HG03175 (cell line): ENCODE measurements around the gene RPA1.
"Not testable (repeated sequence)": the region's sequence is repeated elsewhere in the genome, so short reads cannot be mapped to it uniquely, and the experiment has no call there.

Source experiments
- ATAC-seq: cut with Tn5 transposase; IDR thresholded peaks from one replicate; pipeline ENCODE4 v1.9.1; 2021; ENCODE audit warnings: mild to moderate bottlenecking, moderate library complexity; ENCODE audit not compliant: unreplicated experiment

RPA1 gene

GRCh38 chr17:1829592-1830257 lies at the start of gene RPA1, which contains the start of gene SMYD4:
TSS of gene RPA1 (plus strand) at chr17:1830005. CDS start at chr17:1830094, 89 bp downstream.
TSS of gene SMYD4 (minus strand) at chr17:1829902. CDS start at chr17:1827994, 1,908 bp downstream.
- peak; percentile 89 for ATAC-seq

- no peak for ATAC-seq
Observed at GRCh38 chr17:1782171-1782567, 47.6 kb upstream of the RPA1 start.

DNA sequence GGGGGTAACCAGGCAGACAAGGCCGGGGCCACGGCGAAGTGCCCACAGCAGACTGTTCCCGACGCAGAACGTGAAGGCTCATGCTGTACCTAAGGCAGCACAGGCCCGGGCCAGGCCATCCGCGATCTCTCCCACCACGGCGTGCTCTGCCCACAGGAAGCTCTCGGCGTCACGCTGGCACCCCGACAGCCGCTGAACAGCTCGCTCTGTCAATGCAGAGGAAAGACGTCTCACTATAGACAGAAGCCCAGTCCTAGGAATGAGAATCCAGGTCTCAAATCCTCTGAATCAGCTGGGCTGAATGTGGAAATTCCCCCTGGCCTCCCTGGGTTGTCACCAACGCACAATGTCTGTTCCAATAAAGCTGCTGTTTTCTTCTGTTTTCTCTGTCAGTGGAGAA lies 46.5 kb upstream of the RPA1 start:
- ATAC-seq = no peak

DNA sequence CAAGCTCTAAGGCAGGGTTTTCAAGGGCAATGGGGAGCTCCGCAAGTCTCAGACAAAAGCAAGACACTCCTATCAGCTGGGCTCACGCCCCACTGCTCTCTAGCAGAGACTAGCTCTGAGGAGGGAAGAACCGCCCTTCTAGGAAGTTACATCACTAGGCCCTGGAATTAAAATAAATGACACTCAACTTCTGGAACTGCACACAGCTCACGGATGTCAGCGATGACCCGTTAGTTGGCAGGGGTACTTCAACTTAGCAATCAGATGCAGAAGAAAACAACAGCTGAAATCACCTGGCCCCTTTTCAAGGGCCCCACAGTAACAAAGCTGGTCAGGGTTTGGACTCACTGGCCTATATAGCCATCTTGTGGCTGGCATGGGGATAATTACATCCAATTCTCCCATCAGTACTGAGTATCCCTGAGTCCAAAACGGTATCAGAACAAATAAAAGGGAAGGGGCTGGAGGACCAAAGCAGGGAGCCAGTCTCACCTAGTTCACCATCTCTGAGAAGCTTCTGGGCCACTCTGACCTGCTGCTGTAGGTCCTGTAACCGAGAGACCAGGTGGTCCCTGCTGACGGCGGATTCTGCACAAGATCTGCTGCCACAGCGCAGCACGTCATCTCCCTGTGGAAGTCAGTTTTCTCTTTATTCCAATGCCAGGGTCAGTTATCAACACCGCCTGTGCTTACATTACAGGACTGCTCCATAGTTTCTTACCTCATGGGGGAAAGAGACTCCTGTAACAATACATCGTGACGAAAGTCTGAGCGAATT lies 45.8 kb upstream of the RPA1 start:
- ATAC-seq = no peak

DNA sequence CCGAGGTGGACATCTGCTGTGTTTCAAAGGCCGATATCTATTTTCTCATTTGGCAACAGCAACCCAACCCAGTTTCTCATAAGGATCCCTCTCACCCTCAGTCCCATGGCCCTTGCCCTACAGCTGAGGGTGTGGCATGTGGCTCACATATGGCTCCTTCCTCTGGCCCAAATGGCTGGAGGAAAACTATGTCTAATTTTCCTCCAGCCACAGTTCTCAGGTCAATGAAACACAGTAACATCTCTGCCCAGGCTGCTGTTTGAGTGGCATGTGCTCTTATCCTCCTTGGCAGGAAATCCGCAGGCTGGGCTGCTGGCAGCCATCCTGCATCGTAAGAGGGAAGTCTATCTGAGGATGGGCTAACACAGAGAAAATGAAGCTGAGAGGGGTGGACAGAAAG lies 43.9 kb upstream of the RPA1 start:
- ATAC-seq = no peak

- ATAC-seq = no peak
Observed at GRCh38 chr17:1786708-1787107, 43.1 kb upstream of the RPA1 start.

- ATAC-seq = no peak
Observed at GRCh38 chr17:1787301-1787902, 42.4 kb upstream of the RPA1 start.

DNA sequence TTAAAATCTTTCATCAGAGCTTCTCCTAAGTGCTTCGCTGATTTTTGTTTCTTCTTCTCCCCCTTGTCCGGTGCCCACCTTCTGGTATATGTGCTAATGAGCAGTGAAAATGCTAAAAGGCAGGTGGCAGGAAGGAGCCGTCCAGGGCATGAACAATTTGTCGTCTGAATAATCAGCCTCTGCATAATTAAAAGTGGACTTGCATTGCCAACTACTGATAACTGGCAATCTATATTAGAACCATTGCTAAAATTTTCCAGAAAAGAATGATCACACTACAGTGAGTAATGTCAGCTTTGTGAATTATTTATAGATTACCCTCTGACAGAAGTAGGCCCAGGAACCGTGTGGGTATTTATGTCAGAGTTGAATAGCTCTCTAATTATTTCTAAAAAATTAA lies 39.9 kb upstream of the RPA1 start:
- ATAC-seq = no peak

GRCh38 chr17:1792495-1793446 lies 37.0 kb upstream of the RPA1 start:
- ATAC-seq = no peak

DNA sequence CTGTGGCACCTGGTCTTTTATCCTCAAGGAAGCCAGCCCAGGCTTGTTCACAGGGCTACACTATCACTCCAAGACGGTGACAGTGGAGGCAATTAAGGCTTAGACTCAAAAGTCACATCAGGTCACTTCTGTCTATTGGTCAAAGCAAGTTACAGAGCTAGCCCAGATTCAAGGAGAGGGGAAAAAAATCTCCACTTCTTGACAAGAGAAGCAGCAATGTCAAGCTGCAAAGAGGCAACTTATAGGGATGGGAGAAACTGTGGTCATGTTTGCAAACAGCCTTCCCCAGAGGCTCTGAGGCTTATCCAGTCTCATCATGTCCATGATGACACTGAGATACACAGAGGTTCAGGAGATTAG lies 36.4 kb upstream of the RPA1 start:
- no peak for ATAC-seq

- ATAC-seq = no peak
Observed at GRCh38 chr17:1796800-1797199, 33.0 kb upstream of the RPA1 start.

- ATAC-seq = no peak
Observed at GRCh38 chr17:1797323-1797722, 32.5 kb upstream of the RPA1 start.

- ATAC-seq = not testable (repeated sequence)
Observed at GRCh38 chr17:1797846-1798245, 32.0 kb upstream of the RPA1 start.

GRCh38 chr17:1800240-1800639 lies 29.6 kb upstream of the RPA1 start:
- ATAC-seq = no peak

DNA sequence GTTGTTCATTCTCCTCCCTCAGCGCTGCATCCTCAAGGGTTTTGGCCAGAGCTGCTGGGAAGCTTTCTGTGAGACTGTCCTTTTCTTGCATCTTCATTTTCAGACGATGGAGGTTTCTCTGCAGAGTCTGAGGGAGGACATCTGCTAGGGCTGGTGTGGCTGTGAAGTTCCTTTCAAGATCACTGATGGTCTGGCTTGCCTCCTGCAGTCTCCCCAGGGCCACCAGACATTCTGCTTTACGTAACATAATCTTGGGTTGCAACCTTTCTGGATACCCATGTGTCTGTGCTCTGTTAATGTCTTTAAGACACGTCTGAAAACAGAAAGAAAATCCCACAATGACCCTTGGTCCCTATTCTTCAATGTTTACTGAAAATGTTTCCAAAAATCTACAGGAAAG lies 29.1 kb upstream of the RPA1 start:
- no peak for ATAC-seq

DNA sequence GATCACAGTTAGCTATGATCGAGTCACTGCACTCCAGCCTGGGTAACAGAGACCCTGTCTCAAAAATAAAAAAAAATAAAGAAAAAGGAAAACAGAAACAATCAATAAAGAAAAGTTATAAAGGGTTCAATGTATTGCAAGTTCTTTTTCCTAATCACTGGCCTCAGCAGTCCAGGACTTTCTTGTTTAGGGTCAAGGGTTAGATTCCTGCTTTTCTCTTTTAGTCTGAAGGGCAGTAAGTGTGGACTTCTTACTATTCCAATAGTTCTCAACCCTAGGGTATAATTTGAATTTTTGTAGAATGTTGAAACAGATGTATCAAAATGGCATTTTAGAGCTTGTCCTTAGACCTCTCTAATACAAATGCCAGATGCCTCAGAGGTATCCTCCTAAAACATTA lies 27.4 kb upstream of the RPA1 start:
- no peak for ATAC-seq

DNA sequence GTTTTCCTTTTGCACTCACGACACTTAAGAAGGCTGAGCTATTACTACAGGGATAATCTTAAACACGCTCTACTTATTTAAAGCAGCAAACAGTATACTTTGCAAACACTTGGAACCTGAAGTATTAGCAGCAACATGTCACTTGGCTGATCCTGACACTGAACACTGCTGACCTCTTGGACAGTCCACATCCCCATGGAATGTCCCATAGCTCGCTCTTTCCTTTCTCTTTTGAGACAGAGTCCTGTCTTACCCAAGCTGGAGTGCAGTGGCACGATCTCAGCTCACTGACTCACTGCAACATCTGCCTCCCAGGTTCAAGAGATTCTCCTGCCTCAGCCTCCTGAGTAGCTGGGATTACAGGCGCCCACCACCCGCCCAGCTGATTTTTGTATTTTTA lies 26.5 kb upstream of the RPA1 start:
- ATAC-seq = no peak

GRCh38 chr17:1807890-1808289 lies 21.9 kb upstream of the RPA1 start:
- ATAC-seq = no peak

DNA sequence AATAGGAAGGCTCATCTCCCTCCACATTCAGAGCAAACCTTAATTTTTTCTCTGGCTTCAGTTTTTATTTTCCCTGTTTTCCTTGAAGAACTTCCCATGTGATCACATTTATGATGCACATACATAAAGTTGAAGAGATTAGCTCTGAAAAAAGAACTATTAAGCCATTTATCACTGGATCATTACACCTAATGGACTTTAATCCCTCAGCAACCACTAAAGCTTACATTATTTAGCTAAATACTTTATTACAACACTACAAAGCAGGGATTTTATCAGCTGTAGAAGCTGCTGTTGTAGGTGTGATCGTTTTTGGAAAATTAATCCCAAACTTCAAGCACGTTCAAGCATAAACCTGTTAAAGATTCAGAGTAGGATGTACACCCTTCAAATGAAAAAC lies 21.2 kb upstream of the RPA1 start:
- ATAC-seq = no peak

DNA sequence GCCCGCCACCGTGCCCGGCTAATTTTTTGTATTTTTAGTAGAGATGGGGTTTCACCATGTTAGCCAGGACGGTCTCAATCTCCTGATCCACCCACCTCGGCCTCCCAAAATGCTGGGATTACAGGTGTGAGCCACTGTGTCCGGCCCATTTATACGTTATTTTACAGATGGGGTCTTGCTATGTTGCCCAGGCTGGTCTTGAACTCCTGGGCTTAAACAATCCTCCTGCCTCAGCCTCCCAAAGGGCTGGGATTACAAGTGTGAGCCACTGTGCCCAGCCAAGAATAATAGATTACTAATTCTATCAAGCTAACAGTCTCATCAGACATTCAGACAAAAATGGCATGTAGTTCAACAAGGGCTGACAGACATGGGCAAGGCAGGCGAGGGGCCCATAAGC lies 20.0 kb upstream of the RPA1 start:
- not testable (repeated sequence) for ATAC-seq
